LNCAP (cell line): ENCODE data around the gene BABAM2.

Experiments
- CTCF ChIP-seq: fragments of 450-650 bp; IDR thresholded peaks from 2 replicates; pipeline ENCODE4 v1.5.1; 2017; ENCODE audit warnings: mild to moderate bottlenecking

Gene BABAM2

GRCh38 chr2:27915191-27915590 lies 24.7 kb downstream of the BABAM2 start:
- no peak for TF ChIP-seq CTCF

- no peak for TF ChIP-seq CTCF
Observed at GRCh38 chr2:27915874-27916273, 25.3 kb downstream of the BABAM2 start.

- no peak for TF ChIP-seq CTCF
Observed at GRCh38 chr2:27916293-27916995, 25.9 kb downstream of the BABAM2 start.

- TF ChIP-seq CTCF = no peak
Observed at GRCh38 chr2:27920148-27920885, 29.8 kb downstream of the BABAM2 start.

- no peak for TF ChIP-seq CTCF
Observed at GRCh38 chr2:27921424-27921823, 30.9 kb downstream of the BABAM2 start.

GRCh38 chr2:27921880-27922547 lies 31.5 kb downstream of the BABAM2 start:
- TF ChIP-seq CTCF = no peak

GRCh38 chr2:27922842-27923241 lies 32.3 kb downstream of the BABAM2 start:
- no peak for TF ChIP-seq CTCF
